Esophagus (tissue), 2 donors: ENCODE results near the gene AVL9. TPM values are rescaled to one million over a fixed set of nuclear protein-coding genes. Genes with fewer than 3 reads are reported as not detected.
"Not testable (repeated sequence)": the region's sequence is repeated elsewhere in the genome, so short reads cannot be mapped to it uniquely, and the experiment has no call there.

Source experiments
- H3K27ac ChIP-seq, 2 donors: one replicate each; pipeline ENCODE4 v1.5.1; 2013; ENCODE audit warnings: low read depth in 2 of 2, mild to moderate bottlenecking in 2 of 2, inconsistent platforms in 1 of 2, low read length in 1 of 2, moderate library complexity in 1 of 2
- H3K27me3 ChIP-seq, 2 donors: one replicate each; pipeline ENCODE4 v1.6.1; 2013; ENCODE audit warnings: low read length in 2 of 2, control low read depth in 1 of 2, mild to moderate bottlenecking in 1 of 2; ENCODE audit not compliant: insufficient read depth in 2 of 2, control insufficient read depth in 1 of 2
- H3K36me3 ChIP-seq, 2 donors: one replicate each; pipeline ENCODE4 v1.6.1; 2013; ENCODE audit warnings: low read length in 1 of 2; ENCODE audit not compliant: control insufficient read depth in 2 of 2, insufficient read depth in 2 of 2
- H3K4me1 ChIP-seq, 2 donors: one replicate each; pipeline ENCODE4 v1.6.1; 2013; ENCODE audit warnings: low read length in 1 of 2; ENCODE audit not compliant: control insufficient read depth in 2 of 2, insufficient read depth in 2 of 2
- H3K4me3 ChIP-seq, 2 donors: one replicate each; pipeline ENCODE4 v1.5.1; 2013; ENCODE audit warnings: low read length in 2 of 2, mild to moderate bottlenecking in 2 of 2, low read depth in 1 of 2, moderate library complexity in 1 of 2
- H3K9me3 ChIP-seq, 2 donors: one replicate each; pipeline ENCODE4 v1.6.1; 2013; ENCODE audit warnings: mild to moderate bottlenecking in 2 of 2, low read depth in 1 of 2, low read length in 1 of 2, moderate library complexity in 1 of 2; ENCODE audit not compliant: control insufficient read depth in 2 of 2, insufficient read depth in 1 of 2
- WGBS, 2 donors: extraction: QIAGEN DNeasy Blood & Tissue Kit; methylation state at CpG; one replicate each; pipeline ENCODE4 v1.1.7; 2013; 5-methylcytosine and 5-hydroxymethylcytosine counted together
- polyA plus RNA-seq, 2 donors: library from polyadenylated mRNA; stranded (reverse); fragments of 200-250 nt; gene quantifications; one replicate each; pipeline ENCODE4 v1.2.3, GENCODE V29; 2013
- donor health status: healthy with polysubstance abuse.
- donor health status: Bipolar disorder and iron deficiency.

Gene AVL9
- polyA plus RNA-seq, 2 donors, result 8.8 to 9.2 TPM

DNA sequence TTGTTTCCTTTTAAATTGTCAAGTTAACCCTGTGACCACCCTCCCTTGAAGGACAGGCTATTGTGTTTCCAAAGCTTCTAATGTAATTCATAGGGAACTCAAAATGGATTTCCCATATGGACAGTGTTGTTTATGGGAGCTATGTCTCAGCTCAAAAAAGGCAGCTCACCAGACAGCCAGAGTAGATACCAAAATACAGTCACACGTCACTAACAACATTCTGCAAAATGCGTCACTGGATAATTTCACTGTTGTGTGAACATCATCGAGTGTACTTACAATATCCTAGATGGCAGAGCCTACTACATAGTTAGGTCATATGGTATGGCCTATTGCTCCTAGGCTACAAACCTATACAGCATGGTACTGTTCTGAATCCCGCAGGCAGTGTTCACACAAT is 97.4 kb downstream of the AVL9 start:
- 95 to 97% methylated on average over 4 of the region's 4 CpGs for WGBS, 2 donors
- H3K4me3 ChIP-seq, result no peak overlapping the region
- no peak overlapping the region for H3K27ac ChIP-seq

DNA sequence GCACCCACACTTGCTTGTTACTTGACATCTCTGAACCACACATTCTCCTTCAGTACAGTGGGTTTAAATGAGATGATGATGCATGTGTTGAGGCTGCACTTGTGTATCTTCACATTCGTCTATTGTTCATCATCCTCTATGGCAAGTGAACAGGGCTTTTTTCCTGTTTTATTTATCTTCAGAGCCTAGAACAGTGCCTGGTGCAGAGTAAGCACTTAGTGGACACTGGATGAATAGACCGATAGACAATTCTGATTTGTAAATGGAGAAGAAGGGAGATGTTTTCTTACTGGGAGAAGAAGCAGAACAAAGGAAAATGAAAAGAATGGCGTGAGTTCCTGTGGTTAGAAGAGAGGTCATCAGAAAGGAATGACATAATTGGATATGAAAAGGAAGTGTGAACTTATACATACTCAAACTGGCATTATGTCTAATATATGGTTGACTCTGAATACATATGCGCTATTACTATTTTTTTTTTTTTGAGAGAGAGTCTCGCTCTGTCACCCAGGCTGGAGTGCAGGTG is 99.7 kb downstream of the AVL9 start:
- H3K9me3 ChIP-seq, result no peaks in the 10 kb centered on the region
- WGBS, 2 donors, result 94 to 95% methylated on average over 5 of the region's 5 CpGs
- no peaks in the 10 kb centered on the region for H3K4me1 ChIP-seq
- H3K27ac ChIP-seq, result no peak overlapping the region
- peaks cover 0 to 3% of the 10 kb centered on the region in 2 donors for H3K36me3 ChIP-seq
- H3K27me3 ChIP-seq, result no peaks in the 10 kb centered on the region
- H3K4me3 ChIP-seq, result no peak overlapping the region

More for the DNA sequence above, 97.4 kb downstream of the AVL9 start:
- no peaks in the 10 kb centered on the region for H3K4me1 ChIP-seq
- H3K36me3 ChIP-seq, result peaks cover 0 to 8% of the 10 kb centered on the region in 2 donors
- no peaks in the 10 kb centered on the region for H3K9me3 ChIP-seq
- no peaks in the 10 kb centered on the region for H3K27me3 ChIP-seq

DNA sequence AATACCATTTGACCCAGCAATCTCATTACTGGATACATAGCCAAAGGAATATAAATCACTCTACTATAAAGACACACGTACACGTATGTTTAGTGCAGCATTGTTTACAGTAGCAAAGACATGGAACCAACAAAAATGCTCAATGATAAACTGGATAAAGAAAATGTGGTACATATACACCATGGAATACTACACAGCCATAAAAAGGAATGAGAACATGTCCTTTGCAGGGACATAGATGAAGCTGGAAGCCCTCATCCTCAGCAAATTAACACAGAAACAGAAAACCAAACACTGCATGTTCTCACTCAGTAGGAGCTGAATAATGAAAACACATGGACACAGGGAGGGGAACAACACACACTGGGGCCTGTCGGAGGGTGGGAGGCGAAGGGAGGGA is 105.9 kb downstream of the AVL9 start:
- H3K27me3 ChIP-seq, H3K27ac ChIP-seq, H3K9me3 ChIP-seq, H3K36me3 ChIP-seq, H3K4me3 ChIP-seq, H3K4me1 ChIP-seq: not testable (repeated sequence)
- 95 to 99% methylated on average over 4 of the region's 4 CpGs for WGBS, 2 donors

DNA sequence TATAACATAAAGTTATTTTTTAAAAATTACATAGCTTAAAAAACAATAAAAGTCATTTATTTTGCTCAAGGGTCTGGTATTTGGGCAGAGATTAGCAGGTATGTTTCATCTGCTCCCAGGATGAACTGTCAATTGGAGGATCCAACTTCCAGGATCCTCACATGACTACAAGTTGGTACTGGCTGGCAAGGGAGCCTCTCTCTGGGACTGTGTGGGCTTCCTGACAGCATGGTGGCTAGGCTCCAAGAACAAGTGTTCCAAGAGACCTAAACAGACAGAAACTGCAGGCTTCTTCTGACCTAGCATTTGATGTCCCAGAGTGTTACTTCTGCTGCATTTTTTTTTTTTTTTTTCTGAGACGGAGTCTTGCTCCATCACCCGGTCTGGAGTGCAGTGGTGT is 107.2 kb downstream of the AVL9 start:
- H3K36me3 ChIP-seq, result no peaks in the 10 kb centered on the region
- H3K4me3 ChIP-seq, result no peak overlapping the region
- no peaks in the 10 kb centered on the region for H3K9me3 ChIP-seq
- 87 to 91% methylated on average over 2 of the region's 2 CpGs for WGBS, 2 donors
- no peaks in the 10 kb centered on the region for H3K4me1 ChIP-seq
- H3K27ac ChIP-seq, result no peak overlapping the region
- no peaks in the 10 kb centered on the region for H3K27me3 ChIP-seq

DNA sequence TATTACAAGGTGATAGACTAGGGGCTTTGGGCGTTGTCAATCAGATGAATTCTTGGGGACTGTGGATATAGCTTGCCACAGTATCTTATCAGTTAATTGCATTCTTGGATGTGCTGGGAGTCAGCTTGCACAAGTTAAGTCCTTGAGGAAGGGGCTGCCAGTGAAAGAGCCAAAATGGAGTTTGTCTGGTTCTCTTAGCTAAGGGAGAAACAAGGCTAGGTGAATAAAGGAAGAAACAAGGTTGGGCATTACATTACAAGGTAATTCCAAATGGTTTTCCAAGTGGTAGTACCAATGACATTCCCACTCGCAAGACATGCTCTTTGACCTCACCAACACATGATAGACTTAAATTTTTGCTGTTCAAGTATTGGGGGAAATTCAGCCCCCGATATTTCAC is 108.2 kb downstream of the AVL9 start:
- 86 to 94% methylated on average over 3 of the region's 3 CpGs for WGBS, 2 donors
- not testable (repeated sequence) for H3K4me1 ChIP-seq, H3K36me3 ChIP-seq, H3K4me3 ChIP-seq, H3K27me3 ChIP-seq, H3K9me3 ChIP-seq, H3K27ac ChIP-seq

DNA sequence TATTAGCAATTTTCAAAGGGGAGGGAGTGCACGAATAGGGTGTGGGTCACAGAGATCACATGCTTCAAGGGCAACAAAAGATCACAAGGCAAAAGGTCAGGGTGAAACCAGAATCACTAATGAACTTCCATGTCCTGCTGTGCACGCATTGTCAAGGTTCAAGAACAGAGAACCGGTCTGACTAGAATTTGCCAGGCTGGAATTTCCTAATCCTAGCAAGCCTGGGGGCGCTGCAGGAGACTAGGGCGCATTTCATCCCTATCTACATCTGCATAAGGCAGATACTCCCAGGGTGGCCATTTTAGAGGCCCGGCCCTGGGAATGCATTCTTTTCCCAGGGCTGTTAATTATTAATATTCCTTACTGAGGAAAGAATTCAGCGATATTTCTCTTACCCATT is 108.8 kb downstream of the AVL9 start:
- H3K4me3 ChIP-seq, H3K4me1 ChIP-seq, H3K27me3 ChIP-seq, H3K9me3 ChIP-seq, H3K36me3 ChIP-seq, H3K27ac ChIP-seq: not testable (repeated sequence)
- WGBS, 2 donors, result 75 to 79% methylated on average over 7 of the region's 7 CpGs

DNA sequence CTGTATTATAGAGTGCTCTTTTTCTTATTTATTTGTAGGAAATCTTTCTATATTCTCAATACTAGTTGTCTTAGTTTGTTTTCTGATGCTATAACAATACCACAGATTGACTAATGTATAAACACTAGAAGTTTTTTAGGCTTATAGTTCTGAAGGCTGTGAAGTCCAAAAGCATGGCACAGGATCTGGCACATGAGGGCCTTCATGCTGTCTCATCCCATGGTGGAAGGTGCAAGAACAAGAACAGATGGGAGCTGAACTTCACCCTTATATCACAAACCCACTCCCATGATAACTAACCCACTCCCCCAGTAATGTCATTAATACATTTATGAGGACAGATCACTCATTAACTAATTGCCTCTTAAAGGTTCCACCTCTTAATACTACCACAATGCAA is 109.7 kb downstream of the AVL9 start:
- H3K36me3 ChIP-seq, result no peaks in the 10 kb centered on the region
- H3K4me3 ChIP-seq, result no peak overlapping the region
- H3K27me3 ChIP-seq, result no peaks in the 10 kb centered on the region
- H3K9me3 ChIP-seq, result no peaks in the 10 kb centered on the region
- no peak overlapping the region for H3K27ac ChIP-seq
- no peaks in the 10 kb centered on the region for H3K4me1 ChIP-seq

DNA sequence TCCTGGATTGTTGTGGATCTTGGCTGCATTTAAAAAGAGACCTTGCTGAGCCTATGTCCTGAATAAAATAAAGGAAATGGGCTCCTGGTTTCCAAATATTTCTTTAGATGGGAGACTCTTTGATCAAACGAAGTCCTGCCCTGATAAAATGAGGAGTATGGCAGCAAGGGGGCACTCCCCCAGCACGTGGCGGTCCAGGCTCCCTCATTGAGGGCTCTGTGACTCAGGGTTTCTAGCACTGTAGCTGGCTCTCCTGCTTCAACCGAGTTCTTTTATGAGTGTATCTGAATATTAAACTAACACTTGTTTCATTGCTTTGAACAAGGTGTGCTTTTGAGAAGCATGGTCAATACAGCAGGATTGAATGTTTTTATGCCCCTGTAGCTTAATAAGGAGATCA is 114.2 kb downstream of the AVL9 start:
- no peaks in the 10 kb centered on the region for H3K27me3 ChIP-seq
- no peaks in the 10 kb centered on the region for H3K36me3 ChIP-seq
- no peak overlapping the region for H3K4me3 ChIP-seq
- H3K27ac ChIP-seq, result no peak overlapping the region
- H3K9me3 ChIP-seq, result no peaks in the 10 kb centered on the region
- 79 to 81% methylated on average over 4 of the region's 4 CpGs for WGBS, 2 donors
- no peaks in the 10 kb centered on the region for H3K4me1 ChIP-seq

DNA sequence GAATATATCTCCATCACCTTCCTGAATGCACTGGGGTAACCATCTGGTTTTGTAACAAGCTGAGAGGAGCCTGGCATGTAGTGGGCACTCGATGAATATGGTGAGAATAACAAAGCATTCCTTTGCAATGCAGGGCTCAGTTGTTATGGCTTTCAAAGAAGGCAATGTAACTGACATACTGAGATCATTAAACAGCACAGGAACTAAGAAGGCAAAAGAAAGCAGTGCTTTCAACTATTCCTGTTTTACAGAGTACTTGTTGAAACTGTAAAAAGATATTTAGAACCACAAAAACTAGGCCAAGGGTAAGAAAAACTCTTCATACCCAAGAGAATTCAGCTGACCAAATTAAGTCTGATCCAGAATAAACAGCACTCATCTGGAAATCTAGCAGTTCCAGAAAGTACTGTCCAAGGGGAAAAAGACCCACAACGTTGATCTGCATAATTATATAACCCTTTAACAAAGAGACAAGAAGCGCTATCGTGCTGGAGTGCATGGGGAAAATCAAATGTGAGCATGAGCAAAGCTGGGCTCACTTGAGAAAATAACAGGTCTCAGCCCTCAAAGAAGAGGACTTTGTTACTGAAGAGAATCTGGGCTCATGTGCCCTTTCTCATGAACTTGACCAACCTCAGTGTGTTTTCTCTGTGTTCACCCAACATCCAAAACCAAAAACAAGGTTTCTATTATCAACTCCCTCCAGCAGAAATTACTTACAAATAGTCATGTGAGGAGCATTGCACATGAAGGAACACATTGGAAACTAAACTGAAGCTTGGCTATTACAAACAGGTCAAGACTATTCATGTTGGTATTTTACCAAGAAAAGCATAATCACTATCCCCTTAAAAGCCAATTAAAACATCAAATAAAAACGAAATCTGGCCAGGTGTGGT is 116.2 kb downstream of the AVL9 start:
- H3K4me1 ChIP-seq, result no peaks in the 10 kb centered on the region
- H3K4me3 ChIP-seq, result no peak overlapping the region
- no peak overlapping the region for H3K27ac ChIP-seq
- H3K36me3 ChIP-seq, result no peaks in the 10 kb centered on the region
- 55 to 61% methylated on average over 5 of the region's 5 CpGs for WGBS, 2 donors
- no peaks in the 10 kb centered on the region for H3K9me3 ChIP-seq
- no peaks in the 10 kb centered on the region for H3K27me3 ChIP-seq

DNA sequence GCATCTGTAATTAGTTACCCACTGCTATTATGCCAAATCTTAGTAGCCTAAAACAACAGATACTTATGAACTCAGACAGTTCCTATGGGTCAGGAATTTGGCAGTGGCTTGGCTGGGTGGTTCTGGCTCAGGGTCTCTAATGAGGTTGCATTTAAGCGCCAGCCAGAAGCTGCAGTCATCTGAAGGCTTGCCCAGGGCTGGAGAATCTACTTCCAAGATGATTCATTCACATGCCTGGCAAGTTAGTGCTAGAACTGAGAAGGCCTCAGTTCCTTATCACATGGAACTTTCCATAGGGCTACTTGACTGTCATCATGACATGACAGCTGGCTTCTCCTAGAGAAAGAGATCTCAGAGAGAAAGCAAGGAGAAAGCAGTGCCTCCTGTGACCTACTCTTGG is 121.3 kb downstream of the AVL9 start:
- Histone ChIP-seq H3K27me3 (no peaks in the 10 kb centered on the region), H3K4me1 (no peaks in the 10 kb centered on the region), H3K4me3 (no peak overlapping the region), H3K9me3 (no peaks in the 10 kb centered on the region), H3K27ac (no peak overlapping the region), H3K36me3 (no peaks in the 10 kb centered on the region)
- WGBS, 2 donors, result 42 to 59% methylated on average over 1 of the region's 1 CpG
